Gastrocnemius medialis (tissue), 4 donors: ENCODE measurements around the gene PPP2R5C. TPM values are rescaled to one million over a fixed set of nuclear protein-coding genes. Genes with fewer than 3 reads are reported as not detected.
A peak's percentile ranks its signal among the peaks of the same experiment; 100 is the strongest.
"Not testable (repeated sequence)": the region's sequence is repeated elsewhere in the genome, so short reads cannot be mapped to it uniquely, and the experiment has no call there.

Experiments
- ATAC-seq, 2 donors: fragments of 150-250 bp; one replicate each; pipeline ENCODE4 v1.9.1; 2016
- DNase-seq, 2 donors: peaks; one replicate each; pipeline ENCODE4 v3.0.0-alpha.2; 2019
- H3K27ac ChIP-seq, 4 donors: fragments of 200-600 bp; sonication (generic); 1 replicate in 1 of 4; 2 replicates in 3 of 4; pipeline ENCODE4 v1.5.1; 2016 to 2018; ENCODE audit warnings: mild to moderate bottlenecking in 2 of 4, moderate library complexity in 1 of 4
- H3K27me3 ChIP-seq, 3 donors: fragments of 200-600 bp; sonication (generic) in 2 of 3; 1 replicate in 1 of 3; 2 replicates in 2 of 3; pipeline versions ENCODE4 v1.5.1 to v1.6.0; 2016 to 2019; ENCODE audit warnings: mild to moderate bottlenecking in 1 of 3, moderate library complexity in 1 of 3
- H3K36me3 ChIP-seq, 2 donors: fragments of 200-600 bp; sonication (generic) in 1 of 2; one replicate each; pipeline ENCODE4 v1.5.1; 2017 to 2018
- H3K4me1 ChIP-seq, 2 donors: fragments of 200-600 bp; sonication (generic) in 1 of 2; one replicate each; pipeline ENCODE4 v1.5.1; 2016 to 2017; ENCODE audit warnings: mild to moderate bottlenecking in 2 of 2
- H3K4me3 ChIP-seq, 4 donors: fragments of 200-600 bp; sonication (generic) in 3 of 4; 1 replicate in 1 of 4; 2 replicates in 3 of 4; pipeline ENCODE4 v1.5.1; 2016 to 2019; ENCODE audit warnings: mild to moderate bottlenecking in 2 of 4
- H3K9me3 ChIP-seq, 3 donors: fragments of 200-600 bp; sonication (generic) in 2 of 3; 1 replicate in 1 of 3; 2 replicates in 2 of 3; pipeline ENCODE4 v1.5.1; 2016 to 2019
- CTCF ChIP-seq, 5 experiments: fragments of 450-650 bp in 3 of 5; fragments of 200-600 bp in 2 of 5; sonication (generic) in 2 of 5; IDR thresholded peaks in 4 of 5; conservative IDR thresholded peaks in 1 of 5; 1 replicate in 4 of 5; 2 replicates in 1 of 5; pipeline ENCODE4 v1.5.1; 2016 to 2019; ENCODE audit warnings: antibody characterized with exemption in 5 of 5, mild to moderate bottlenecking in 3 of 5, moderate library complexity in 3 of 5
- POLR2A ChIP-seq, 2 donors: fragments of 450-650 bp; IDR thresholded peaks; one replicate each; pipeline ENCODE4 v1.6.1; 2017; ENCODE audit warnings: antibody characterized with exemption in 2 of 2, mild to moderate bottlenecking in 2 of 2, moderate library complexity in 2 of 2
- in situ Hi-C, 4 donors: fragments of 200-750 bp; cut with MboI; loops; one replicate each; pipeline versions ENCODE4 v1.15.0 to v1.8.0; 2017; ENCODE audit warnings: low sequenced_read_pairs in 4 of 4
- intact Hi-C: fragments of 100-400 bp; cut with DNase I; formaldehyde crosslinking; loops from one replicate; pipeline ENCODE4 v1.15.1; 2023; ENCODE audit warnings: low total_unique reads
- total RNA-seq, 4 donors: library from RNA; depleted of rRNA; stranded (reverse); fragments of >200 nt; gene quantifications; one replicate each; pipeline versions ENCODE4 v1.1.0 to v1.2.3, GENCODE V29; 2016

PPP2R5C gene
- total RNA-seq, 4 donors from 2014 or later = 35.4 to 65.9 (median 49.3) TPM

- in situ Hi-C loops (no loop called here), intact Hi-C loops (no loop called here)
- Histone ChIP-seq H3K4me3 (no peak overlapping the region), H3K36me3 (no peaks in the 10 kb centered on the region), H3K27ac (no peak overlapping the region), H3K9me3 (no peaks in the 10 kb centered on the region), H3K27me3 (no peaks in the 10 kb centered on the region), H3K4me1 (no peaks in the 10 kb centered on the region)
- ATAC-seq (no peak), DNase-seq (no peak)
- TF ChIP-seq POLR2A (IDR thresholded peaks at IDR 0.05) (no peak), CTCF (IDR thresholded peaks at IDR 0.05 in 4 of 5, conservative IDR thresholded peaks at IDR 0.05 in 1 of 5) (no peak)
Observed at GRCh38 chr14:101727611-101728366, 33.7 kb upstream of the PPP2R5C start.

- Histone ChIP-seq H3K27me3 (no peaks in the 10 kb centered on the region), H3K4me1 (no peaks in the 10 kb centered on the region), H3K9me3 (no peaks in the 10 kb centered on the region), H3K27ac (no peak overlapping the region), H3K4me3 (no peak overlapping the region), H3K36me3 (no peaks in the 10 kb centered on the region)
- TF ChIP-seq POLR2A (IDR thresholded peaks at IDR 0.05) = no peak
- no peak for TF ChIP-seq CTCF (IDR thresholded peaks at IDR 0.05 in 4 of 5, conservative IDR thresholded peaks at IDR 0.05 in 1 of 5)
- intact Hi-C loops (no loop called here), in situ Hi-C loops (no loop called here)
- DNase-seq (no peak), ATAC-seq (no peak)
Observed at GRCh38 chr14:101728367-101728742, 33.2 kb upstream of the PPP2R5C start.

GRCh38 chr14:101729382-101729781 lies 32.1 kb upstream of the PPP2R5C start:
- DNase-seq (no peak), ATAC-seq (no peak)
- Histone ChIP-seq H3K27me3 (no peaks in the 10 kb centered on the region), H3K27ac (no peak overlapping the region), H3K4me3 (no peak overlapping the region), H3K4me1 (no peaks in the 10 kb centered on the region), H3K36me3 (no peaks in the 10 kb centered on the region), H3K9me3 (no peaks in the 10 kb centered on the region)
- intact Hi-C loops (no loop called here), in situ Hi-C loops (no loop called here)
- TF ChIP-seq CTCF (IDR thresholded peaks at IDR 0.05 in 4 of 5, conservative IDR thresholded peaks at IDR 0.05 in 1 of 5) (no peak), POLR2A (IDR thresholded peaks at IDR 0.05) (no peak)

- H3K36me3 ChIP-seq, in situ Hi-C loops, H3K9me3 ChIP-seq, H3K4me3 ChIP-seq, H3K4me1 ChIP-seq, intact Hi-C loops, ATAC-seq, DNase-seq, H3K27ac ChIP-seq, H3K27me3 ChIP-seq: not testable (repeated sequence)
Observed at GRCh38 chr14:101730157-101730556, 31.4 kb upstream of the PPP2R5C start.

- DNase-seq (no peak), ATAC-seq (no peak)
- no peaks in the 10 kb centered on the region for H3K9me3 ChIP-seq
- in situ Hi-C loops = no loop called here
- H3K27ac ChIP-seq = peak overlapping the region in 1 of 4 donors; percentile 1
- no peak overlapping the region for H3K4me3 ChIP-seq
- no peak for TF ChIP-seq POLR2A (IDR thresholded peaks at IDR 0.05)
- TF ChIP-seq CTCF (IDR thresholded peaks at IDR 0.05 in 4 of 5, conservative IDR thresholded peaks at IDR 0.05 in 1 of 5) = no peak
- H3K36me3 ChIP-seq = no peaks in the 10 kb centered on the region
- H3K27me3 ChIP-seq = no peaks in the 10 kb centered on the region
- no peaks in the 10 kb centered on the region for H3K4me1 ChIP-seq
- intact Hi-C loops = no loop called here
Observed at GRCh38 chr14:101730626-101731186, 30.8 kb upstream of the PPP2R5C start.
